Measurements from ENCODE around the gene TFF1.
"Not testable (repeated sequence)": the region's sequence is repeated elsewhere in the genome, so short reads cannot be mapped to it uniquely, and the experiment has no call there.

Gene TFF1
- total RNA-seq = 0 reads per million in 2 donors

DNA sequence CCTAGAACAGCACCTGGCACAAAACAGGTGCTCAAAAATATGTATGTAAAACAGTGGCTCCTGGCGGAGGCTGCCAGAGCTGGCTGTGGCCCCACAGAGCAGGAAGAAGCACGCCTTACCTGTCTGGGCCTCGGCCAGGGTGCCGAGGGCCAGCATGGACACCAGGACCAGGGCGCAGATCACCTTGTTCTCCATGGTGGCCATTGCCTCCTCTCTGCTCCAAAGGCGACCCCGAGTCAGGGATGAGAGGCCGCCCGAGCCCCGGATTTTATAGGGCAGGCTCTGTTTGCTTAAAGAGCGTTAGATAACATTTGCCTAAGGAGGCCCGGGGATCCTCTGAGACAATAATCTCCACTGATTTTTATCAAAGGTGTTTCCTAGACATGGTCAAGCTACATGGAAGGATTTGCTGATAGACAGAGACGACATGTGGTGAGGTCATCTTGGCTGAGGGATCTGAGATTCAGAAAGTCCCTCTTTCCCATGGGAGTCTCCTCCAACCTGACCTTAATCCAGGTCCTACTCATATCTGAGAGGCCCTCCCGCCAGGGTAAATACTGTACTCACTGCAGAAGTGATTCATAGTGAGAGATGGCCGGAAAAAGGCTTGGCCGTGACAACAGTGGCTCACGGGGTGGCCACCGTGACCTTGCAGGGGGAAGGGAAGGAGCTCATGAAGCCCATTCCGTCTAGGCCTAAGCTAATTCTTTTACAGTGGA is at the start of gene TFF1:
Gene TFF1, minus strand, starts transcription at position 244 of the 719 bp plus-strand sequence. Its CDS starts 40 bp downstream, at position 204.
- no peak for DNase-seq

GRCh38 chr21:42414928-42415769 is 48.8 kb upstream of the TFF1 start:
- peak; percentile 84 for DNase-seq

DNA sequence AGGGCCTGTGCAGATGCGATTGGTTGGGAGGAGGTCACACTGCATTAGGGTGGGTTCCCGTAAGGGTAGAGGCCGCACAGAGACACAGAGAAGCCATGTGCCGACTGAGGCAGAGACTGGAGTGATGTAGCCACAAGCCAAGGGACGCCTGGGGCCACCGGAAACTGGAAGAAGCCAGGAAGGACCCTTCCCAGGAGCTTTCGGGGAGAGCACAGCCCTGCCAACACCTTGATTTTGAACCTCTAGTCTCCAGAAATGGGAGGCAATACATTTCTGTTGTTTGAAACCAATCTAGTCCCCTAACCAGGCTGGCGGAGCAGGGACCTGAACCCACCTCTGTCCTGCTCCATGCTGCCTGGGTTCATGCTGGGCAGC is 48.2 kb upstream of the TFF1 start:
- no peak for DNase-seq

- no peak for DNase-seq
These were observed 47.7 kb upstream of the TFF1 start for GRCh38 chr21:42414066-42414465.

DNA sequence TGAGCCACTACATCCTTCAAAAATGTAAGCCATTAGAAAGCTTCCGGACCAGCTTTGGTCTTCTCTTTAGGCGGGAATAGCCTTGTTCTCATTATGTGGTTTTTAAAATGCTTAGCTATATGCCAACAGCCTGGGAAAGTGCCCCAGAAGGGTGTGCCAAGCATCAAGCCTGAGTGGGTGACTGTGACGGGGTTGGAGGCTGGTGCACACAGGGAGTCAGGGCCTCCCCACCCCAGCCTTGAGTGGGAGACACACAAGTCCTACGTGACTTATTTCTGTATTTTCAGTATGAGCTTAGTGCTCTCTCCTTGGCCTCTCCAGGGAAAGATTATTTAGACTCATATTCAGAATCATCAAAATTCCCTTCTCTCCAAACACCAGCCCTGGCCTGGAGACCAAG is 47.2 kb upstream of the TFF1 start:
- no peak for DNase-seq

DNA sequence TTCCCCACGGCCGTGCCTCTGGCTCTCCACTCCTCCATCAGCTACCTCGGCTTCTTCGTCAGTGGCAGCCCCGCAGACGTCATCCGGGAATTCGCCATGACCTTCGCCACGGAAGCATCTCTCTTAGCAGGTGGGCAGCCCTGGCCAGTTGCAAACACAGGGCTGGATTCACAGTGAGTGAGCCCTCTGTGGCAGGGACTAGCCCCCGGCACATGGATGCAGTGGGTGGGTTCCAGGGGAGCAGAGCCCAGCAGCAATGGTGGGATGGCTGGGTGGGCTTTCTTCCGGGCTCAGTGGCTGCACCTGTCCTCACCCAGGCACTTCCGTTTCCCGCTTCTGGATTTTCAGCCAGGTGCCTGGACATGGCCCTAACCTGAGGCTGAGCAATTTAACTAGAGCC is 46.8 kb upstream of the TFF1 start:
- DNase-seq = no peak

DNA sequence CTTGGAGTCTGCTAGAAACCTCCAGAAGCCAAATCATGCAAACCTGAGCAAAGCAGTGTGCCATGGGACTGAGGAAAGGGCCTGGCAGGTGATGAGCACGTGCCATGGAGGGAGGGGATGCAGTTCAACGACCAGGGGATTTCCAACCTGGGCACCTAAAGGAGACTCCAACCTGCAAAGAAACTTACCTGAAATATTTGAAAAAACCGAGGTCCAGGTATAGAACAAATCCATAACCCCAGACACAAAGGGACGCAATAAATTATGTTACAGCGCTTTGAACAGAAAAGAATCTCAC is 46.2 kb upstream of the TFF1 start:
- DNase-seq = no peak

- no peak for DNase-seq
These were observed 45.7 kb upstream of the TFF1 start for GRCh38 chr21:42411891-42412635.

- no peak for DNase-seq
These were observed 45.0 kb upstream of the TFF1 start for GRCh38 chr21:42411197-42411869.

DNA sequence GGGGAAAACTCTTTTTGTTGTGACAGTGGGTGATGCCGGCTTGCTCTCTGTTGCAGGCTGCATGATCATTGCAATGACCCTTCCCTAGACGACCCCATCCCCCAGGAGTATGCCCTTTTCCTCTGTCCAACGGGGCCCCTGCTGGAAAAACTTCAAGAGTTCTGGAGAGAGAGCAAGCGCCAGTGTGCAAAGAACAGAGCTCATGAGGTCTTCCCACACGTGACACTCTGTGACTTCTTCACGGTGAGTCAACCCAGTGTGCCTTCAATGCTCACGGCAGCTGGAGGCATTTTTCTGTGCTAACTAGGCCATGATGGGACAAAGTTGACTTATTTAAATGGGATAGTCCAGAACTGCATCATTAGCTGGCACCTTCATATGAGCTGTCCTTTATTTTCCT is 43.0 kb upstream of the TFF1 start:
- DNase-seq = no peak

DNA sequence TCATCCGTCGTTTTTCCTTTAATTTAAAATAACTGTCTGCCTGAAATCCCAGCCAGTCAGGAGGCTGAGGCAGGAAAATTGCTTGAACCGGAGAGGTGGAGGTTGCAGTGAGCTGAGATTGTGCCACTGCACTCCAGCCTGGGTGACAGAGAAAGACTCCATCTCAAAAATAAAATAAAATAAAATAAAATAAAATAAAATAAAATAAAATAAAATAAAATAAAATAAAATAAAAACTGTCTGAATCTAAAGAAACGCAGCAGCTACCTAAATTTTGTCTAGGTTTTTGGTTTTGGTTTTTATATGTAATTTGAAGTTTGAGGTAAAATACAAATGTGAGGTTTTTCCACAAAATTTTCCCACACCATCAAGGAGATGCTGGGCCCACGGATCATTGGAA is 42.4 kb upstream of the TFF1 start:
- DNase-seq = not testable (repeated sequence)

DNA sequence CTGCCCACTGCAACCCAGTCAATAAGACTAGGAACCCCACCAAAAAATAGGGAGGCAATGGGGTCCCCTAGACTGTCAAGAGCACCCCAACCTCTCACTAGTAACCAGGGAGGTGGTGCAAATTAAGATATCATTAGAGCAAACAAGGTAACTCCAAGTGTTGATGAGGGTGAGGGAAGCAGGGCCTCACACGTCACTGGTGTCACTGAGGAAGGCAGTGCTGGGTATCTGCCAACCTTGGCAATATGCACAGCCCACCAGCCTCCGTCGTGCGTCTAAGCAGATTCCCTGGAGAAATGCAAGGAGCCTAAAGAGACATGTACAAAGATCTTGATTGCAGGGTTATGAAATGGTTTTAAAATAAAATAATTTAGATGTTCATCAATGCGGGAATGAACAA is 41.1 kb upstream of the TFF1 start:
- DNase-seq = no peak

- DNase-seq = no peak
These were observed 40.5 kb upstream of the TFF1 start for GRCh38 chr21:42406866-42407265.

GRCh38 chr21:42406201-42406621 is 39.9 kb upstream of the TFF1 start:
- no peak for DNase-seq

DNA sequence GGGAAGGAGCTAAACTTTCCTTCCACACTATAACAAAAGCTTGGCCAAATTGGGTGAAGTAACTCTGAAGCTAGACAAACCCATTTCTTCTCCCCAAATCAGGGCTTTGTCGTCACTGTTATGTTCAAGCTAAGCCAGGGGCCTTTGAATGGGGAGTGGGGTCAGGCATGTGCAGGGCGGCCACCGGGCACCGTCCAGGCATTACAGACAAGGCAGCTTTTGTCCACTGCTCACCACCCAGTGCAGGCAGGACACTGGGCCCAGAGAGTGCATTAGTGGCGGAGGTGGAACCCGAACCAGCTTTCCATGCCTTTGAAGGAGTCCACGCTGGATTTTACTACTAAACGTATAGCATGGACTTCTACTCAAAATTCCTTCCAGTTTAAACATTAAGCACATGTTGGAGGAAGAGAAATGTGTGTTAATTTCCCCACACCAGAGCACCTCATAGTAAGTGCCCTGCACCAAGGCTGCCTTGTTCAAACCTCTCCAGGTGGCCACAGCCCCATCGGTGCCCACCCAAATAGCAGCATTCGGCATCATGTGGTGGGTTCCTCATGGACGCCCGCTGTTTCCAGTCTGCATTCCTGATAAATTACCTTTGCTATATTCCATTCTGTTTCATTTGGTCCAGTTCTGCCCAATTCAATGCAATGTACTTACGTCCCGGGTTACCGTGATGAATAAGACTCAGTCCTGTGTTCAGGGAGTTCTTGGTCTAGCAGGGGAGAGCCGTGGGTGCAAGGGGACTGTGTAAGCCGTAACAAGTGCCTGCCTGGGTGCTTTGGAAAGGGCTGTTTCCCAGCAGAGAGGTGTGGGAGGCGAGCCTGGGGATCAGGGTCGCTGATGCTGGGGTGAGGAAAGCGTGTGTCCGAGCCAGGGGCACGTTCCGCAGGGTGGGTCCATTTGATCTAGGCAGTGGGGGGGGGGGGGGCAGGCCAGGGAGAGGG is 39.0 kb upstream of the TFF1 start:
- DNase-seq = no peak

DNA sequence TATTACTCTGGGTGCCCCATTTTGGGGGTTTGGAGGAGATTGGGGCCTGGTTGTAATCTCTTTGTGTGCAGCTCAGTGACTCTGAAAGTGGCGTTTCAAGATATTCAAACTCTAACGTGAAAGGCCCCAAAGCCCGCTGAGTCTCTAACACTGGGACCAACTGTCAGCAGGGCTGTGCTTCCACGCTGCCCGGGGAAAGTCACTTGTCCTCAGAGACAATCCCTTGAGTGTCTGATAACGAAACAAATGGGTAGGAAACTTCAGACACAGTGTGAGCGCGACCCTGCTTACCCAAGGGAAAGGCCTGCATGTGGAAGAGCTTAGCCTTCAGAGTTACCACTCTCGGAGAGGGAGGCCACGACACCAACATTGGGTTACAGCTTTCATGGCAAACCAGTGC is 38.2 kb upstream of the TFF1 start:
- no peak for DNase-seq

DNA sequence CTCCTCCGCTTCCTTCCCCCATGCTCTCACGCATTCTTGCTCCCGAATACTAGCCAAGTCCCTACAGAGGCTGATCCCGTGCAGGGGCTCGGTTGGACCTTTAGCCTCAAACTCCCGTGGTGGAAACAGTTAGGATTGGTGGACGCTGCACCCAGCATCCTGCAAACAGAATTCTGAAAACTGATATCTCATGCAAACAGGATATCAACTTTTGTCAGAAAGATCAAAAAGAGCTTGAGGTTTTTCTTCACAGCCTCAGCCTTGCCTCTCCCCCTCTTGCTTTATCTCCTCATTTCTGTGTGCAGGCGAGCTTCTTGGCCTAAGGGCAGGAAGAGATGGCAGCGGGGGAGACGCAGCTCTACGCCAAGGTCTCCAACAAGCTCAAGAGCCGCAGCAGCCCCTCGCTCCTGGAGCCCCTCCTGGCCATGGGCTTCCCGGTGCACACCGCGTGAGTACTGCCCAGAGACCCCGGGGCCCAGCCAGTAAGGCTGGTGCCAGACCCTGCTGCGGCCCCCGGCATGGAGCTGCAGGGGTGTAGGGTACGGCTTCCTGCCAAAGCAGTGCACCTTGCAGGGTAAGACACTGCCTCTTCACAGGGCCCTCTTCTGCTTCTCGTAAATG is 37.4 kb upstream of the TFF1 start, which contains the start of gene UBASH3A:
Gene UBASH3A, plus strand, starts transcription at position 292 of the 621 bp plus-strand sequence. Its CDS starts 44 bp downstream, at position 336.
- DNase-seq = peak; percentile 34

DNA sequence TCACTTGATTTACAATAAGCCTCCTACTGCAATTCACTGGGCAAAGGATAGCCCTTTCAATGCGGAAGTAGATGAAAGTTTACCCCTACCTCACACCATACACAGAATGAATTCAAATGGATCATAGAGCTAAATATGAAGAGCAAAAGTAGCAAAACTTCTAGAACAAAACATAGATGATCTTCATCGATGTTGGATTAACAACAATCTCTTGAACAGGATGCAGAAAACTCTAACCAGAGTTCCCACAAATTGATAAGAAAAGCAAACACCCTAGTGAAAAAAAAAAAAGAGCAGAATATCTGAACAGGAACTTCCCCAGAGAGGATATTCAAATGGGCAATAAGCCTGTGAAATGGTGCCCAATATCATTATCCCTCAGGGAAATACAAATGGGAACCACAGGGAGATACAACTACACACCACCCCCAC is 35.5 kb upstream of the TFF1 start:
- DNase-seq = no peak

DNA sequence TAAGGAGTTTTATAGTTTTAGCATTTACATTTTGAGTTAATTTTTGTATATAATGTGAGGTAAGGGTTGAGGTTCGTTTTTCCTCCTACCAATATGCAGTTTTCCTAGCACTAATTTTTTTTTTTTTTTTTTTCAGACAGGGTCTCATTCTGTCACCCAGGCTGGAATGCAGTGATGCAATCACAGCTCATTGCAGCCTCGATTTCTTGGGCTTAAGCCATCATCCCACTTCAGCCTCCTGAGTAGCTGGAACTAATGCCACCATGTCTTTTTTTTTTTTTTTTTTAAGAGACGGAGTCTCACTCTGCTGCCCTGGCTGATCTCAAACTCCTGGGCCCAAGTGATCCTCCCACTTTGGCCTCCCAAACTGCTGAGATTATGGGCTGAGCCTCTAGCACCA is 34.8 kb upstream of the TFF1 start:
- no peak for DNase-seq

DNA sequence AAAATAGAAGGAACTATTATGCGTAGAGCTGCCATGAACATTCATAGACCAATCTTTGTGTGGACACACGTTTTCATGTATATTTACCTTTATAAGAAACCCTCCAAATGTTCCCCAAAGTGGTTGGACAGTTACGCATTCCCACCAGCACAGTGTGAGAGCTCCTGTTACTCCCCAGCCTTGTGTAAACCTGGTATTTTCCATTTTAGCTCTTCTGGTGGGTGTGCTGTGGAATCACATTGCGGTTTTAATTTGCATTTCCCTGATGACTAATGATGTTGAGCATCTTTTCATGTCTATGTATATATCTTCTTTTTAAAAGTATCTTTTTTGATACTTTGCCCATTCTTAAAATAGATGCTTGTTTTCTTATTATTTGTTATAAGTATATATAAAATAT is 34.2 kb upstream of the TFF1 start:
- no peak for DNase-seq

DNA sequence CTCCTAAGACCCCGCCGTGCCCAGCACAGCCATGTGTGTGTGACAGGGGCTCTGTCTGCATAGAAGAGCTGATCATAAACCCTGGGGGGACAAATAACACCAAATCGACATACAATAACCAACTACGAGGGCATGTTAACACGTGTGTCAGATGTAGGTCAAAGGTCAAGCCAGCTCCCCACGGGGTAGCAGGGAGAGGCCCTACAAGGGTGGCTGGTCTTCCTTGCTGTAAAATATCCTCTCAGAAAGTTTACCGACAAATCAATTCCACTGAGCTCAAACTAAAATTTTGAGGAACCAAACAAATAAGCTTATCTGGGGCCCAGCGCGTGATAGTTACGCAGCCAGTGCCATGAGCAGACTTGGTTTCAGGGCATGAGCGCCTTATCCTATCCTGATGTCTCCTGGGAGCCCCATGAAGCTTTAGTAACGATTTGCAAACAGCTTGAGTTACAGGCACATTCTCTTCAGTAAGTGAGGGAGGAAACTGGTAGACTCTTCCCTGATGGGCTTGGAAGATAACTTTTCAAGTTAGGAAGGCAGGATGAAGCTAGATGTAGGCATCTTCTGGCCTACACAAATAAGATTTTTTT is 32.2 kb upstream of the TFF1 start:
- DNase-seq = no peak
